Measurements from ENCODE around the gene SCAANT1.

Gene SCAANT1

GRCh38 chr3:63896332-63897030 lies 15.7 kb downstream of the SCAANT1 start:
- DNase-seq, result peak; percentile 6

- no peak for DNase-seq
These were observed 16.6 kb downstream of the SCAANT1 start for GRCh38 chr3:63895422-63896189.

- DNase-seq, result no peak
These were observed 19.3 kb downstream of the SCAANT1 start for GRCh38 chr3:63892773-63893352.

GRCh38 chr3:63891518-63891917 lies 20.7 kb downstream of the SCAANT1 start:
- no peak for DNase-seq

GRCh38 chr3:63886858-63887257 lies 25.3 kb downstream of the SCAANT1 start:
- DNase-seq, result no peak

GRCh38 chr3:63880653-63881052 lies 31.5 kb downstream of the SCAANT1 start:
- DNase-seq, result no peak

DNA sequence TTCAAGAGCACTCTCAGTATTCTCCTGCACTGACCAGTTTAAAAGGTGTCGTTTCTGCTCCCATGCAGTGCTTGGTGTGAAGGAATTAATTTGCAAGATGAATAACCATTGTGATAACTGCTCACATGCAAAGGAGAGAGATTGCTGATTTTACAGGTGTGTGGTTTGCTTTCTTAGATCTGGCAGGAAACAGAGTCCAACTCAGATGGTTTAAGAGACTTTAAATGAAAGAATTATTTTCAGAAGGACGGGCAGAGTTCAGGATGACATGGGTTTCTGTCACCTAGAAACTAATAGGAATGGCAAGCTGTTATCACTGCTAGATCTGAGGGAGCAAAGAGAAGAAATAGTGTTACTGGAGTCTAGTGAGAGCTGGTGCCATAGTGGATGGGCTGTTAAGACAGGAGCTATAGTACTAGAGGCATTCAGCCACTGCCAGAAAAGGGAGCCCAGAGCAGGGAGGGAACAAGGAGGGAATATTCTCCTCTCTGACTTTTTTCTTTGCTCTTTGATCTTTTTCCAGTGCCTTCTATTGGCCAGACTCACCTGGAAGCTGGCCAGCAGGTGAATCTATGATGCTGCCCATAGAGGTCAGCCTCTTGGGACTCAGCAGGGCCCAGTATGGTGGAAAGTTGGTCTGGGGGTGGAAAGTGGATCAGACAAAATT lies 33.7 kb downstream of the SCAANT1 start:
- no peak for DNase-seq

DNA sequence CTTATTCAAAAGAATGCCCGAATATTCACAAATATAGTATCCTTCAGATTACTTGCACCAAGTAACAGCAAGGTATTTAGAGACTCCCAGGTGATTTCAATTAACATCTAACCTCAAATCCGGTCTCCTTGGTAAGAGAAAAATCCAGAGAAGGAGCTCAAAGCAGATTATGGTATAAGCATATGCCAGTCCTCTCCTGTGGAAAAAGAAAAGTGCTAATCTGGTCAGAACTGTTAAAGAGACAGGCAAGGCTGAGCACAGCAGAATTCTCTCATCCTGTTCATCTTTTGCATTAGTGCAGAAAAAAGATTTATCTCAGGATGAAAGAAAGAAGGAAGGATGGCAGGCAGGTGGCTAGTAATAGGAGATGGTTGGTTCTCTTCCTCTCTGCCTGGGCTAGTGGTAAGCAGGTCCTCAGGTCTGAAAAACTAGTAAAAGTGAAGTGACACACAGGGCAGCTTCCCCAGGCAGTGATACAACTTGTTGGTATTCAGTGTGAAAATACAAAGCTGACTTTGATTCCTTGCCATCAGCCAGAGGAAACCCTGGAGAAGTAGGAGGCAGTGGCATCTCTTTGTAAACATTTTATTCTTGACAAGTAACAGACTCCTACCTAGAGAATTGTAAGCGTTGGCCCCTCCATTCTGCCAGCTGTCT lies 34.3 kb downstream of the SCAANT1 start:
- DNase-seq, result no peak

- DNase-seq, result no peak
These were observed 35.9 kb downstream of the SCAANT1 start for GRCh38 chr3:63876260-63876659.

DNA sequence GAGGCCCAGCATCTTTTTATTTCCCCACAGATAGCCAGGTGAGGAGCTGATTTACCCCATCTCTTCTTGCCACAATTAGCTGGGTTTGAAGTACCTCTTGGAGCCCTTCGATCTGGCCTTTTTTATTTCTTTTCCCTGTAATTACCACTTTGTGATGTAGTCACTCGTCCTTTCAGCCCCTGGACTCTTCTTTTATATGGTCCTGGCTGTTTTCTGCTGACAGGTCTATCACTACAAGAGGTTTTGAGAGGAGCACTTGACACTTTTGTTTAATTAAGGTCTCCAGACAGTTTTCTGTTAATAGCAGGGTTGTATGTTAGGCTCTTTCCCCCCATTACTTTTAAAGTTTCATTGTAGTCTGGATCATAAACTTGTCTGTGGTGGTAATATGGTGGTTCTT lies 36.7 kb downstream of the SCAANT1 start:
- no peak for DNase-seq

DNA sequence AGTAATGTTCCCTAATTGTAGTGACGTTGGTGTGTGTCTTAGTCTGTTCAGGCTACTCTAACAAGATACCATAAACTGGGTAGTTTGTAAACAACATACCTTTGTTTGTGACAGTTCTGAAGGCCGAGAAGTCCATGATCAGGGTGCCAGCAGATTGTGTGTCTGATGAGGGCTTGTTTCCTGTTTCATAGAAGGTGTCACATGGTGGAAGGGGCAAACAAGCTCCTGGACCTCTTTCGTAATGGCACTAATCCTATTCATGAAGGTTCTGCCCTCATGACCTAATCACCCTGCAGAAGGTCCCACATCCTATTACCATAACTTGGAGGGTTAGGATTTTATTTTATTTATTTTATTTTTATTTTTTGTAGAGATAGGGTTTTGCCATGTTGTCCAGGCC lies 37.4 kb downstream of the SCAANT1 start:
- no peak for DNase-seq

DNA sequence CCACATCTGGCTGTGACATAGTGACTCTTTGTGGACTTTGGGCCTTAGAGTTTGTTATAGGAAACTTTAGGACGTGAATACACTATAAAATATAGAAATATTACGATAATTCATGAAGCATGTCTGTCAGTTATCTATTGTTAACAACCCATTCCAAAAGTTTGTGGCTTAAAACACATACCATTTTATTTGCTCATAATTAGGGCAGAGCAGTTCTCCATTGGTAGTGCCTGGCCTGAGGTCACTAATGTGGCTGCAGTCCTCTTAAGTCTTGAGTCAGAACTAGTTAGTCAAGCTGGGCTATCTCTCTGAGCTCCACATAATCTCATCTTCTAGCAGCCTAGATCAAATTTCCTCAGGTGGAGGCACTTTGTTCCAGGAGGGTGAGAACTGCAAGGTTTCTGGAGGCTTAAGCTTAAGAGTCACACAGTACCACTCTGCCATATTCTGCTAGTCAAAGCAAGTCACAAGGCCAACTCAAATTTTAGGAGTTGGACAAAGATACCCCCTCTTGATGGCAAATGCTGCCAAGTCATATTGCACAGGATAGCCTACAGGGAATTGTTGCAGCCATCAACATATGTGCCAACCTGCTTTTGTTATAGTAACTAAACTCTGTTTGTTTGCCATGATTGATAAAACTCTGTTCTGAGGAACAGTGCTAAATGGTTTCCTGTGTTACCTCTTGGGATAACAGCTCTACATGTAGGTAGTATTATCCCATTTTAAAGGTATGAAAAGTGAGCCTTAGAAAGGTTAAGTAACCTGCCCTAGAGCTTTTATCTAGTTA lies 39.9 kb downstream of the SCAANT1 start:
- DNase-seq, result no peak

- DNase-seq, result no peak
These were observed 41.6 kb downstream of the SCAANT1 start for GRCh38 chr3:63870615-63871005.

DNA sequence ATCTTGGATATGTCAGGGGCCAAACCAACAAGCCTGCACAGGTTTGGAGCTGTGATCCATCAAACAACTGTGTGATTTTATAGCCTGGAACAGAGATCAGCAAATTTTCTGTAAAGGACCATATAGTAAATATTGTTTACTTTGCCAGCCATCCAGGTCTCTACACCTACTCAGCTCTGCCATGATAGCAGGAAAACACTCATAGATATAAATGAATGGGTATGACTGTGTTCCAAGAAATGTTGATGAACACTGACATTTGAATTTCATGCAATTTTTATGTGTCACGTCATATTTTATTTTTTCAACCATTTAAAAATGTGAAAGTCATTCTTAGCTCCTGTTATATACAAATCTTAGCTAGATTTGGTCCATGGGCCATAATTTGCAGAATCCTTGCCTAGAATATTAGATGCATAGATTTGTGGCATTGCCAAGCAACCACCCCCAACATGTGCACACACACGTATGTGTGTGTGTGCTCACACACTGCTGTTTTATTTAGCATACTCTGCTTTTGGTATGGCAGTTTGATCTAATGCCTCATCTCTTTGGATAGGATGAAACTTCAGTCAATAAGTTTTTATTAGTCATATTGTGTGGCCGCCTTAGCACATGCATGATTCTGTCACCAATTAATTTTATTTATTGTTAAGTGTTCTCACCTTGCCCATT lies 42.1 kb downstream of the SCAANT1 start:
- no peak for DNase-seq

- no peak for DNase-seq
These were observed 45.0 kb downstream of the SCAANT1 start for GRCh38 chr3:63867225-63867624.

- no peak for DNase-seq
These were observed 47.2 kb downstream of the SCAANT1 start for GRCh38 chr3:63864965-63865327.

- DNase-seq, result peak; percentile 49
These were observed 47.9 kb downstream of the SCAANT1 start for GRCh38 chr3:63864008-63864964.

- peak; percentile 72 for DNase-seq
These were observed 48.8 kb downstream of the SCAANT1 start, which contains the start of the genes ATXN7 and THOC7 for GRCh38 chr3:63863150-63864007. ATXN7 (plus strand) TSS chr3:63863867; CDS start chr3:63912599, 48,732 bp downstream. THOC7 (minus strand) TSS chr3:63863805; CDS start chr3:63863790, 15 bp downstream.

DNA sequence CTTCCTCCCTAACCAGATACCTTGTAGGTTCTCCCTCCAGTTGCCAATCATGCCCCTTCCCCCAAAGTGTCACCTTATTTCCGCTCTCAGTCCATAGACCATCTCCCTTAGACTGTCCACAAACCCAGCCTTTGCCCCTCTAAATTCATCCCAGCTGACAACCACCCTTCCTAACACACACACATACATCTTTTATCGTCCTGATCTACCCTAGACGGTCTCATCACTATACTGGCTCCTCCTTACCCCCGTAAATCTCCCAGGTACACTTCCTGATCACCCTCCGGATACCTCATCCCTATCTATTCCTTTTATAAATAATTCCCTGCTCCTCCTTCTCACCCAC lies 49.4 kb downstream of the SCAANT1 start:
- no peak for DNase-seq

Measured in RPMI8226 (cell line).